Esophagus mucosa (tissue), 1 donor: ENCODE results near the gene NFAT5. TPM values are rescaled to one million over a fixed set of nuclear protein-coding genes. Genes with fewer than 3 reads are reported as not detected.
"Not testable (repeated sequence)": the region's sequence is repeated elsewhere in the genome, so short reads cannot be mapped to it uniquely, and the experiment has no call there.

Experiments
- ATAC-seq: fragments of 200-7000 bp; cut with Tn5 transposase; one replicate; pipeline ENCODE4 v1.9.1; 2020
- total RNA-seq: library from RNA; stranded (reverse); gene quantifications from one replicate; pipeline ENCODE4 v1.2.4, GENCODE V29; 2023
- donor health status: DM: yes; HTN: yes; CAD: no.

NFAT5 gene
- total RNA-seq, 1 donor from 2014 or later = 28.3 TPM

- no peak for ATAC-seq
Observed at GRCh38 chr16:69555867-69556266, 9.9 kb upstream of the NFAT5 start.

- no peak for ATAC-seq
Observed at GRCh38 chr16:69559164-69559563, 6.6 kb upstream of the NFAT5 start.

GRCh38 chr16:69561367-69561766 lies 4.4 kb upstream of the NFAT5 start:
- ATAC-seq = not testable (repeated sequence)

- ATAC-seq = no peak
Observed at GRCh38 chr16:69561901-69562300, 3.9 kb upstream of the NFAT5 start.

DNA sequence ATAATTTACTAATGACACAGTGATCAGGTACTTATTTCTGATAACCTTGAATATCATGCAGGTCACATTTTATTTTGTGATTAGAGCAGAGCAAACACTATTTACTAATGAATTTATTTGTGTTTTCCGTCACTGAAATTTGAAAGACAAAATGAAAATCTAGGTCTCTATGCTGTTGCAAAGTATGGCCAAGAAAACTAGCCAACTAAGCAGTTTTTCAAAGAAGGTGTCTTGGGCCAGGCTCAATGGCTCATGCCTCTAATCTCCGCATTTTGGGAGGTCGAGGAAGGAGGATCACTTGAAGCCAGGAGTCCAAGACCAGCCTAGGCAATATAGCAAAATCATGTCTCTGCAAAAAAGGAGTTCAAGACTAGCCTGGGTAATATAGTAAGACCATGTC lies 3.0 kb upstream of the NFAT5 start:
- no peak for ATAC-seq

GRCh38 chr16:69563605-69564580 lies 1.9 kb upstream of the NFAT5 start:
- ATAC-seq = no peak

GRCh38 chr16:69564845-69565670 lies 708 bp upstream of the NFAT5 start:
- ATAC-seq = no peak

DNA sequence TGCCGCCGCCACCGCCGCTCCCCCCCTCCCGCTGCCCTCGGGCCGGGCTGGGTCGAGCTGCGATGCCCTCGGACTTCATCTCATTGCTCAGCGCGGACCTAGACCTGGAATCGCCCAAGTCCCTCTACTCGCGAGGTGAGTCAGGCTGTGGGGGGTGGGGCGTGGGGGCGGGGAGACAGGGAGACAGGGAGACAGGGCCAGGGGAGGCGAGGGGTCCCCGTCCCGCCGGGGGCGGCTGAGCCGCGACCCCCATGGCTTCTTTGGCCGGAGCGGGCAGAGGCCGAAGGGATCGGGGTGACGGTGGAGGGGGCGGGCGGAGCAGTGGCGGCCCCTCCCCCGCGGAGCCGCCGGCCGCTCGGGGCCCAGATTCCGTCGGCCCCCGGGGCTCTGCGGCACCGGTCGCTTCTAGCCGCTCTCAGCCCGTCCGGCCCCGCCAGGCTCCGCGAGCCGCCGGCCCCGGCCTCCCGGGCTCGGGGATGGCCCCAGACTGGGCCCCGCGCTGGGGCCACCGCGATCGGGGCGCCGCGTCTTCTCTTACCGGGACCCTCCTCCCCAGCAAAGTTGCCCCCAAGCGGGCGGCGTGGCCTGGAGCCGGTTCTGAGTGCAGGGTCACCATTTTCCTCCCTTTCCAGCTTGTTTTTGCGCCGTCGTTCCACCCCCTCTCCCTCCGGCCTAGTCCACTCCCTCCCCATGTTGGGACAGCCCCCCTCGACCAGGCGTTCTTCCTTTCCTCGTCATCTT lies 644 bp downstream of the NFAT5 start:
- peak; percentile 66 for ATAC-seq

DNA sequence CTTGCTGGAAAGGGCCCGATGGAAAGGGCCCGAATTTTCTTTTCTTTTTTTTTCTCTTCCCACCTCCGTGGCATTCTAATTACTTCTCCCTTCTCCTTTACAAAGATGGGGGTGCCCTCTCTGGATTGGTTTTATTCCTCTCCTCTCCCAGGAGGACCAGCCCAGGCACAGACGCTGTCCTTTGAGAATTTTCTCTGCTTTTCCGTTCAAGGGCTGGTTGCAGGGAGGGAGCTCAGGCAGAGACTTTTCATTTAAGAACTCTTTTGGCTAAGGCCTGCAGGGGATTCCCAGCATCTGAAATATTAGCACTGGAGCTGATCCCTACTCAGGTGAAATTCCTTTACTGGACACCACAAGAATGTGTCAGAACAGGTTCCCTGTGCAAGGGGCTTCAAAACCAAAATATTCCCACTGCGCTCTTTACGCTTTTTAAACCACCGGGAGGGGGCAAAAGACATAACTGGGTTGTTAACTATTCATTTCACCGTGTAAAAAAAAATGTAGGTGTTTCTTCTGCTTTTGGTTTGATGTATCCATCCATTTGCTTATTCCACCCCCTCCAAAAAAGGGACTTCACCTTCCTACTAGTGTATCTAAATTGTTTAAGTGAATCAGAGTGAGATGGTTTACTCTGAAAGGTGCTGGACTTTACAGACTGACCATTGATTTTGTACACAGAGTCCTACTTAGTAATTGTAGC lies 1.4 kb downstream of the NFAT5 start:
- ATAC-seq = no peak

- ATAC-seq = no peak
Observed at GRCh38 chr16:69568676-69569075, 2.9 kb downstream of the NFAT5 start.

GRCh38 chr16:69578771-69579170 lies 13.0 kb downstream of the NFAT5 start:
- ATAC-seq = not testable (repeated sequence)

- no peak for ATAC-seq
Observed at GRCh38 chr16:69579783-69580481, 14.2 kb downstream of the NFAT5 start.

- ATAC-seq = no peak
Observed at GRCh38 chr16:69581297-69581696, 15.5 kb downstream of the NFAT5 start.

DNA sequence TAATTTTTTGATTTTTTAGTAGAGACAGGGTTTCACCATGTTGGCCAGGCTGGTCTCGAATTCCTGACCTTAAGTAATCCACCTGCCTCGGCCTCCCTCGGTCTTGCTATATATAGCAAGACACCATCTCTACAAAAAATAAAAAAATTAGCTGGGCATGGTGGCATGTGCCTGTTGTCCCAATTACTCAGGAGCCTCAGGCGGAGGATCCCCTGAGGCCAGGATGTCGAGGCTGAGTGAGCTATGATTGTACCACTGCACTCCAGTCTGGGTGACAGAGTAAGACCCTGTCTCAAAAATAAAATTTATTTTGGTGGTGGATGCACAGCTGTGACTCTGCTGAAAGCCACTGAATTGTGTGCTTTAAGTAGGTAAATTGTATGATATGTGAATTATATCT lies 18.7 kb downstream of the NFAT5 start:
- not testable (repeated sequence) for ATAC-seq

- ATAC-seq = no peak
Observed at GRCh38 chr16:69589434-69590269, 23.9 kb downstream of the NFAT5 start.

DNA sequence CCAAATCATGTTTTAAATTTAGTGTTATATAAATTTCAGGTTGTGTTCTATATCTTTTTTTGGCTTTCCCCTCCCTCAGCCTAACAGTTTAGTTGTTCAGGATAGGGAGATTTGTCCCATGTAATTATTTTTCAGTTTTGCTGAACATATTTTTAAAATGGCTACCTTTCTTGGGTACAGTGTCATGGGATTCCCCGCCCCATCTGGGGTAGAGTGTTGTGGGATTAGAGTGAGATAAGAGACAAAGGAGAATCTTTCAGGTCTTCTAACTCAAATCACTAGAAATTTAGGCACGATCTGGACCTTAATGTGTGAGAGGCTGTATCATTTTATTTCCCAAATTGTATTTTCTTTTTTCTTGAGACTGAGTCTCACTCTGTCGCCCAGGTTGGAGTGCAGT lies 24.8 kb downstream of the NFAT5 start:
- ATAC-seq = no peak

DNA sequence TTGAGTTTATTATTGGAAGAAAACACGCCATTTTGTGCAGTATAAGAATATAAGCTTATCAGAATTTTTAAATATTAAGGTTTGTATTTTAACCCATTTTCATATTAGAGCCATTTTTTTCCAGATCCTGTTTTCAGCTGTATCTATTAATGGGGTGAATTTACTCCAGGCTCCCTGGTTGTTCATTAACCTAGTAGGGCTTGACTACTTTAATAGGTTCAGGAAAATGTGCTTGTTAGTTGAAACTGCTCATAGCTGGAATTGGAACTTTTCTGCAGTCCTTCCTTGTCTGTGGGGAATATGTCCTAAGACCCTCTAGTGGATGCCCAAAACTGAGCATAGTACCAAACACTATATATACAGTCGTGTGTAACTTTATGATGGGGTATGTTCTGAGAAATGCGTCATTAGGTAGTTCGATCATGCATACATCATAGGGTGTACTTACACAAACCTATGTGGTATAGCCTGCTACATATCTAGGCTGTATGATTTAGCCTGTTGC lies 28.0 kb downstream of the NFAT5 start:
- no peak for ATAC-seq

GRCh38 chr16:69595127-69596036 lies 29.6 kb downstream of the NFAT5 start:
- peak; percentile 83 for ATAC-seq

- no peak for ATAC-seq
Observed at GRCh38 chr16:69596801-69597200, 31.0 kb downstream of the NFAT5 start.
